Amygdala (tissue), 56 donors: ENCODE measurements around the gene TLCD2.
"Not testable (repeated sequence)": the region's sequence is repeated elsewhere in the genome, so short reads cannot be mapped to it uniquely, and the experiment has no call there.

Source experiments
- DNase-seq, 56 donors: peaks; one replicate each; lab custom pipeline; 2025; lab: John Stamatoyannopoulos, UW

TLCD2 gene

GRCh38 chr17:1695365-1695764 is 14.8 kb downstream of the TLCD2 start:
- no peak for DNase-seq

GRCh38 chr17:1693339-1693738 is 16.8 kb downstream of the TLCD2 start:
- DNase-seq, result no peak

GRCh38 chr17:1690544-1691221 is 19.5 kb downstream of the TLCD2 start:
- no peak for DNase-seq

GRCh38 chr17:1688405-1688804 is 21.8 kb downstream of the TLCD2 start:
- not testable (repeated sequence) for DNase-seq

GRCh38 chr17:1686086-1686485 is 24.1 kb downstream of the TLCD2 start:
- DNase-seq, result no peak

GRCh38 chr17:1684378-1685189 is 25.6 kb downstream of the TLCD2 start, which contains the start of gene PRPF8:
PRPF8 (minus strand) TSS chr17:1684867; CDS start chr17:1684571, 296 bp downstream.
- DNase-seq, result peak; percentile 53 to 98 (median 94)

GRCh38 chr17:1683459-1683858 is 26.7 kb downstream of the TLCD2 start:
- DNase-seq, result peak in 1 of 56 donors; percentile 2

- no peak for DNase-seq
These were observed 33.8 kb downstream of the TLCD2 start for GRCh38 chr17:1676401-1676800.

GRCh38 chr17:1673041-1673785 is 37.0 kb downstream of the TLCD2 start:
- no peak for DNase-seq

- DNase-seq, result not testable (repeated sequence)
These were observed 46.2 kb downstream of the TLCD2 start for GRCh38 chr17:1663934-1664333.

GRCh38 chr17:1661045-1661444 is 49.1 kb downstream of the TLCD2 start:
- no peak for DNase-seq

GRCh38 chr17:1658100-1658499 is 52.1 kb downstream of the TLCD2 start:
- DNase-seq, result no peak

GRCh38 chr17:1653735-1654134 is 56.4 kb downstream of the TLCD2 start:
- no peak for DNase-seq

GRCh38 chr17:1652794-1653193 is 57.4 kb downstream of the TLCD2 start:
- DNase-seq, result not testable (repeated sequence)
